ENCODE results near the gene VSIR. TPM values are rescaled to one million over a fixed set of nuclear protein-coding genes. Genes with fewer than 3 reads are reported as not detected.

The VSIR gene
- total RNA-seq, 1 donor from 2014 or later, result 117 TPM

- Histone ChIP-seq H3K27me3 (ENCODE audit: low read depth) (no peaks in the 10 kb centered on the region), H3K4me3 (no peak overlapping the region), H3K4me1 (peaks cover 62% of the 10 kb centered on the region), H3K27ac (peak overlapping the region; percentile 89), H3K36me3 (no peaks in the 10 kb centered on the region), H3K9me3 (no peaks in the 10 kb centered on the region)
- no peak for ATAC-seq
- DNase-seq, result no peak
- intact Hi-C loops (cut with DNase I), result no loop called here
- TF ChIP-seq CTCF (IDR thresholded peaks at IDR 0.05), result no peak
Measured at GRCh38 chr10:71712170-71712569, 61.1 kb downstream of the VSIR start.

- H3K4me3 ChIP-seq, result no peak overlapping the region
- H3K9me3 ChIP-seq, result no peaks in the 10 kb centered on the region
- intact Hi-C loops (cut with DNase I), result no loop called here
- no peaks in the 10 kb centered on the region for H3K36me3 ChIP-seq
- no peaks in the 10 kb centered on the region for H3K27me3 ChIP-seq (ENCODE audit: low read depth)
- TF ChIP-seq CTCF (IDR thresholded peaks at IDR 0.05), result no peak
- no peak overlapping the region for H3K27ac ChIP-seq
- ATAC-seq (no peak), DNase-seq (no peak)
- H3K4me1 ChIP-seq, result peaks cover 52% of the 10 kb centered on the region
Measured at GRCh38 chr10:71711052-71711623, 62.2 kb downstream of the VSIR start.

- TF ChIP-seq CTCF (IDR thresholded peaks at IDR 0.05), result no peak
- Histone ChIP-seq H3K36me3 (no peaks in the 10 kb centered on the region), H3K27ac (no peak overlapping the region), H3K4me1 (peaks cover 45% of the 10 kb centered on the region), H3K27me3 (ENCODE audit: low read depth) (no peaks in the 10 kb centered on the region), H3K4me3 (no peak overlapping the region), H3K9me3 (no peaks in the 10 kb centered on the region)
- ATAC-seq (no peak), DNase-seq (no peak)
- intact Hi-C loops (cut with DNase I), result no loop called here
Measured at GRCh38 chr10:71710519-71710918, 62.8 kb downstream of the VSIR start.

- DNase-seq (no peak), ATAC-seq (no peak)
- H3K9me3 ChIP-seq, result no peaks in the 10 kb centered on the region
- no peak overlapping the region for H3K27ac ChIP-seq
- no peak for TF ChIP-seq CTCF (IDR thresholded peaks at IDR 0.05)
- H3K27me3 ChIP-seq (ENCODE audit: low read depth), result no peaks in the 10 kb centered on the region
- H3K36me3 ChIP-seq, result no peaks in the 10 kb centered on the region
- H3K4me1 ChIP-seq, result peaks cover 32% of the 10 kb centered on the region
- no peak overlapping the region for H3K4me3 ChIP-seq
- intact Hi-C loops (cut with DNase I), result no loop called here
Measured at GRCh38 chr10:71708897-71709882, 64.1 kb downstream of the VSIR start.

GRCh38 chr10:71708301-71708703 lies 65.0 kb downstream of the VSIR start:
- ATAC-seq, result peak; percentile 59 to 61
- no peak overlapping the region for H3K27ac ChIP-seq
- peak; percentile 88 for TF ChIP-seq CTCF (IDR thresholded peaks at IDR 0.05)
- H3K9me3 ChIP-seq, result no peaks in the 10 kb centered on the region
- peak; percentile 77 for DNase-seq
- H3K36me3 ChIP-seq, result no peaks in the 10 kb centered on the region
- no peaks in the 10 kb centered on the region for H3K27me3 ChIP-seq (ENCODE audit: low read depth)
- peaks cover 23% of the 10 kb centered on the region for H3K4me1 ChIP-seq
- no peak overlapping the region for H3K4me3 ChIP-seq
- intact Hi-C loops (cut with DNase I), result no loop called here
